Hematopoietic multipotent progenitor cell treated with erythropoietin and hydrocortisone succinate and interleukin-3 and kit ligand, for 6 days (in vitro differentiated cells): ENCODE results near the gene SPATA46.

Source experiments
- DNase-seq: peaks from one replicate; pipeline ENCODE4 v3.0.0-alpha.2; 2015

Gene SPATA46

DNA sequence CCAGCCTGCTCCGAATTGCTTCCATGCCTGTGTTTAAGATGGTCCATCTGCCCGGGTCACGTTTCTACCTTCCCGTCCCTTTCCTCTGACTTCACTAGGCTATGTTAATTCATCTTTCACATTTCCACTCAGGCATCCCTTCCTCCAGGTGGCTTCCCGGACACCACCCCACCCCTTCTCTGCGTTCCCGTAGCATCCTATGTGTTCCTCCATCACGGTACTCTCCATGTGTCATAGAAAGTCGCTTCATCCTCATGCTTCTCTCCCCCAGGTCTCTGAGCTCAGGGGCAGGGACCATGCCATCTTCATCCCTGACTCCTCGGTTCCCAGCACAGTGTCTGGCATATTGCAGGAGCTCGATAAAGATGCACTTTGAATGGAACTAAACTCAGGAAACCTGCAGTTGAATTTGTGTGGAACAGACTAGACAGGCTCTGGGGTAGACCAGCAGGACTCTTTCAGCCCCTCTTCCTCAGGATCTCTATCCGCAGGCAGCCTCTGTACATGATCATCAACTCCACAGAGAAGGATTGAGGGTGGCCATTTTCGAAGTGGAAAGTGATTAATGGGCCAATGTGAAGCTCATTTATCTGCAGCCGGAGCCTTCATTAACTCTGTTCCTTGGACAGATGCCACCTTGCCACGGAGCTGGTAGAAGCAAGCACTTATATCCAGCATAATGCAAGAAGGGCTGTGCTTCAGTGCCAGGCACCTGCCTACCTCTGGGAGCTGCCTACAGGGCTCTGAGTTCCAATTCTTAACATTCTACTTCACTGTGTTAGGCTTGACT, 13.9 kb upstream of the SPATA46 start:
- DNase-seq, result no peak

DNA sequence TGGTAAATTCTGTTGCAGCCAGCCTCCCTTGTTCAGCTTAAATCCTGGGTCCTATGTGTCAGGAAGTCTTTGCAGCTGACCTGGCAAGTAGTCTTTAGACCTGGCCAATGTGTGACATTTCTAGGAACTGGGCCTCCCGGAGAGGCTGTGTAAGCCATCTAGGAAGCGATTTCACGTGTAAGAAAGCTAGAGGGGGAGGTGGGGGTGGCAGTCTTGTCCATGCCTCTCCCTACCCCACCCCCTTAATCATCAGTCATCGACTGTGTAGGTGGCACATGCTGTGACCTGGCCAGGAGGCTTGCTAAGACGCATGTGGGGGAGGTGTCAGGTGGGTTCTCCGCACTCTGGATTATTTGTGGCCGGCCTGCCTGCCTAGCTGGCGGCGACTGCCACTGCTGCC, 13.3 kb upstream of the SPATA46 start:
- DNase-seq, result no peak

DNA sequence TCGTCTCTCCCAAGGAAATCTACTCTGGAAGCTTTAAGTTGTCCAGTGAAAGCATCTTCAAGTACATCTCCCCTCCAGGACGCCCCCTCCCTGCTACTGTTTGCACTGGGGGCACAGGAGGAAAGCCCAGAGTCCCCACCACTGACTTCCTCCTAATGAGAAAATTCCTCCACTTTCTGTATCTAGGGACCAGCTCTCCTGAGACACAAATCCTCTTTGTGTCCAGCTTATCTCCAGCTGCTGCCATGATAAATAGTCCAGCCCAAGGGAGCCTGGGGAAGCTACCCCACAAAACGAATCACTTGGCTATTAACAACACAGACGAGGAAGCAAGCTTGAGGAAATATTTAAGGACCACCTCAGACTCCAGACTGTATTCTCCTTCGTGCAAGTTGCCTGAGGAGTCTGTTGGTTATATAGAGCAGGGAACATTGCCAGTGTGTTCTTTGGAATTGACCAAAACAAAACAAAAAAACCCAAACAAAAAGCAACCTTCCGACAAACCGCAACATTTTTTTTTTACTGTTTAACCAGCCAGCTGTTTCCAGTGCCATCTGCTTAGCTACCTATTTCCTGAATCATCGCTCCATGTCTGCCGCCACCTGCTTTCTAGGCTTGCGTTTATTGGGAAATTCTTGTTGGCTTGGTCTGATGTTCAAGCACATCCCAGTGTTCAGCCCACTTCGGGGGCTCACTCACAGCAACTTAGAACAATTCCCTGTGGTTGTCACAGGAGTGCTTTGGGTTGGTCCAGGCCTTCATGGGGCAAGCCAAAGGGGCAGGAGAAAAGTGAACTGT, 12.6 kb upstream of the SPATA46 start:
- DNase-seq, result no peak

DNA sequence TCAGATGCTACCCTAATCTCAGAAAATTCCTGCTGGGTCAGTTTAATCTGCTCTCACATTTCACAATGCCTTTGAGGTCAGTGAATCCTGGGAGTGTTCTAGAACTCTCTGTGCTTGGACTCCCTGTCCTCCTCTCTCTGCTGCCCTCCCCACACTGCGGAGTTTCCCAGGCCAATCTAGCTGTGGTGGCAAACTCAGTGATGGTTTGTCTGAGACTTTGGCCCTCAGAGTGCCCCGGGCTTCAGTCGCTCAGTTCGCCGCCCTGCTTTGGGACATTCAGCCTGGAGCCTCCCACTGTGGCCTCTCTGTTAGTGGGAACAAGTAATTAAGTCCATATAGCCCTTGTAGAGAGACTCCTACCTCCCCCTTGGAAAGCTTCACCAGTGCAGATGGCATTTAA, 12.0 kb upstream of the SPATA46 start:
- no peak for DNase-seq

DNA sequence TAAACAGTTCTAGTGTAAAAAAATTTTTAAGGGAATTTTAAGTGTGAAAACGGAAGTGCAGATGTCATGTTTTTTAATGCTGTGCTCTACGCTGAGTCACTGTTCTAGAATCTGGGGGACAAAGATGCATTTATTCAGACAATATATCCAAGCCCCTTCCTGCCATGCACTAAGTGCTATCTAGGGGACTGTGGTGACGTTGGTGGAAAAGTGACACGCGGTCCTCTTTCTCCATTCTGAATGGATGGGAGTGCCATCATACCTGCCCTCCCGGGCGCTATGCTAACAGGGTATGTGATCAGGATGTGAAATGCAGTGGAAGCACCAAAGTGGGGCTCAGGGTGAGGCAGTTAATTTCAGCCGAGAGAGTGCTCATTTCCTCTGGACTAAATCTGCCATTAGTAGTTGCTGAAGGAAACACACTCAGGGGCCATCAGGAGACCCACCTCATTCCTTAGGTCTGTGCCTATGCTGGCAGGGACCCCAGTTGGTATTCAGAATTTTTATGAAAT, 11.5 kb upstream of the SPATA46 start:
- DNase-seq, result no peak

DNA sequence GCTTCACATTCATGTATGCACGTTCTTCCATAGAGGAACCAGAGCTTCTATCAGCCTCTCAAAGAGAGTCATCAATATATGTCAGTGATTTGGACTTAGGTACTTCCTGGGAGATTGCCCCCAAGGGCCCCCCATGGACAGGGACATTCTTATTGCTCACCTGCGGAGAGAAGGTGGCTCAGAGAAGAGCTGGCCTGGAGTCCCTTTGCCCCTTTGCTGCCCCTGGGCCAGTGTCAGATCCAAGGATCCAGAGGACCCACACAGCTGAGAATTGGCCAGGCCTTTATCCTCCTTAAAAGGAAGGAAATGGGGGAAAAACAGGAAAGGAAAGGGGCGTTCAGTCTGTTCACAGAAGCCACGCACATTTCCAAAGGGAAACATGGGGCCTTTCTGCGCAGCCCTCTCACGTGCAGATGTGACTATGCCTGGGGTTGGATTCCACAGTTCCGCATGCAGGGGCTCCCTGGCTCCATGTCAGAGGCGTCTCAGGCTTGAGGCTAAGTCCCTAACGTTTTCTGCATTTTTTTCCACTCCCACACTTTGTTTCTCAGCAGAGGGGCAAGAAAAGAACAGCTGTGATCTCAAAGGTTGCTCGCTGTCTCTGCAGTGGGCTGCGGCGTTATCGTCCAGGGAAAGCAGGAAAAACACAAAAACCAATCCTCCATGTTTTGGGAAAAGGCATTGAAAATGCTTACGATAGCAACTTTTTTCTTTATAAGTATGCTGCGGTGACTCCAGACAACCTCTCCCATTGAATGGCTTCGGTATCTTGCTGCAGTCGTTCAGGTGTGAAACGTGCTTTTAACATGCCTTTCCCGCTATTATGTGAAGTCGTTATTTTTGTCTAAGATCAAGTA, 10.8 kb upstream of the SPATA46 start:
- DNase-seq, result no peak

DNA sequence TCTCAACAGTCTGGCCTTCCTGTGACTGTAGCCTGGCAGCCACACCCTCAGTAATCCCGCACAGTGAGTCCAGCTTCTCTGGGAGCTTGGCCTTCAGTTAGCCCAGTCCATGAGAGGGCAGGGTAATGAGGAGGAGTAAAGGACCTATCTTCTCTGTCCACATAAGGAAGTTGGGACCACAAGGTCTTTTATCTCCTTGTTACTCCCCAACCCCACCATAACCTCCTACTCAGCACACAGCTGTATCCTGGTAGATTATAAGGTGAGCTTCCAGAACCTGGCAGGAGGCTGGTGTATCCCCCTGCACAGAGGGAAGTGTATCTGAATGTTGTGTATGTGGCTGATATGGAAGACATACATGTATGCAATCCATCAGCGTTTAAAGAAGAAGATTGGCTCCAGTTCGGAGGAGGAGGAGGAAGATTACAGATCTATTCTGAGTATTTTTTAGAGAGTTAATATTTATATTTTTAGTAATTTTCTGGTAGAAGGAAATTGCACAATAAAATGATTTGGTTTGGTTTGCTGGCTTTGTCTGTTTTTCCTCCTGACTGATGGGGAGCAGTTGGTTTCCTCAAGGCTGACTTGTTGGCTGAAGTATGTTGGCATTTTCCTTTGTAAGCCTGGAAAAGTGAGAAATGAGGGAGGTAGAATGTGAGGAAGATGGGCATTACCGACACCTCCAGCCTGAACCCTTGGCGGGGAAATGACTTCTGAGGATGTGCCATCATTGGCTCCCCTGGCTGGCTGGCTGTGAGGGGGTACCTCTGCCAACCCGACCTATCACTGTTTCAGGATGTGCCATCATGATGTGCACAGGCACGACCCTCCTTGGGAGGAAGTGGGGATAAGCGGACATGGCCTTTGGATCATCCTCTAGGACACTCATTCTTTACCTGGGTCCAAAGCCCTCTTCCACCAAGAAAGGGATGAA, 9.9 kb upstream of the SPATA46 start:
- DNase-seq, result peak; percentile 54

DNA sequence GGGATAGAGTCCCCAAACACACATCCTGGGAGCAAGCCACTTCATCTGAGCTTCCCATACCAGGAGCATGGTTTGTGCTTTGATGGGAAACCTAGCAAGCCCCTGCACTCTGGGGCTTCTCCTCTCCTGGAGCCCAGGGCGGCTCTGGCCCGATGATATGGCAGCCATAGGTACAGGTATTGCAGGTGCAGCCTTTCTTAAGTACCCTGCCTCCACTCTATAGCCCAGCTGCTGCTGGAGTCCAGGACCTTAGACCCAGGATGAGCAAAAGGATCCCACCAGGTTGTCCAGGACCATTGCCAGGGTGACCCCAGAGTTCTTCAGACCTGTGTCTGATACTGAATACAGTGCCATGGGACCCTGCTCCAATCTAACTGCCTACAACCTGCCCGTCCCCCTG, 9.0 kb upstream of the SPATA46 start:
- no peak for DNase-seq

DNA sequence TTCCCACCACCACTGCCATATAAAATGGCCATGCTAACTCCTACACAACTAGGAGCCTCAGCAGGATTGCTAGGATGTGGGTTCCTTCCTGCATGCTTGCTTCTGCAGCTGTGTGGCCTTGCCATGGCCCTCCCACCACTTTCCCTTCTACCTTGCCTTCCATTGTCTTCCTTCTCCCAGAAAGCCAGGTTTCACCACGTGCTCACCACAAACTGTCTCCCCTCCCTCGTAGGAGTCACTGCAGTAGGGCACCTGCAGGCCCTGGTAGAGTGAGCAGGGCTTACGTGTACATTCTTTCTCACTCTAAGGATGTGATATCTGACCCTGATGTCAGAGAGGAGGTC, 8.6 kb upstream of the SPATA46 start:
- no peak for DNase-seq

DNA sequence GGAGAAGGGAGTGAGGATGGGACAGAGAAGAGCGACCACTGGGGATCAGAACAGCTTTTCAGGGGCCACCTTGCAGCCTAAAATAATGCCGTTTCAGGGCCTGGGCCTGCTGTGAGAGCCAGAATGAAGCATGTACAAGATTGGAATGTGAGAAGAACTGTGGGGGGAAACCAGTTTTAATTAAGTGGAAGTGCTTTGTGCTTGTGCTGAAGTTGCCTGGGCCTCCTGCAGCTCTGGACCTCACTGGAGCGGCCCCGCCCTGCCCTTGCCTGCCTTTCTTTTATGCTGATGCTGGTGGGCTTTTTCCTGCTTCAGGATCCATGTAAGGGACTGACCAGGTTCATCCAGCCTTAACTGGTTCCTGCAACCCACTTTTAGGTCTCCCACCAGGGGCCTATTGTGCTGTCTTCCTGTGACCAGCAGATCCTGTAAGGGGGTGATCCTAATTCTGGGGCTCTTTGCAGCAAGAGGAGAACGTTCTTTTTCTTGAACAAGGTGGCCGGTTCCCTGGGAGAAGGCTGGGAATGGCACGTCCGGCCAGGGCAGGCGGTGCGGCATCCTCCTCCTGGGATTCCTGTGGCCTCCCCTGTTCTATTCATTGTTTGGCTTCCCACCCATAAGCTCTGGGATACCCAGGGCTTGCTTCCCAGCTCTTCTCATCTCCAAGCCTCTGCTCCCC, 8.1 kb upstream of the SPATA46 start:
- DNase-seq, result no peak

DNA sequence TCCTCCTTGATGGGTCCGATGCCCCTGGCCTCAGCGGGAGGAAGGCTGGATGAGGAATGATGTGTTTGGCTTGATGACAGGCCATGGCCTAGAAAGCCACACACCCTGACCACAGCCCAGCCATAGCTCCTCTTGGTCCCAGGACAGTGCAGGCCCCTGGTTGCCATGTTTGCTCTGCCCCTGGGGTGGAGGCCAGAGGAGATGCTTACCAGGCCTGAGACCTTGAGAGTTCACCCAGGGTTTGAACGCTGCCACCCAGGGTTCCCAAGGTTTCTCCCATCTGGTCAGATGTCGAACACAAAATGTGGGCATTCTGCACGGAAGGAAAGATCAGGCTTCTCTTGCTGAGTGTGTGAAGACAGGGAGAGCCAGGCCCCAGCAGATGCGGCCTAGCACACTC, 7.5 kb upstream of the SPATA46 start:
- DNase-seq, result no peak

DNA sequence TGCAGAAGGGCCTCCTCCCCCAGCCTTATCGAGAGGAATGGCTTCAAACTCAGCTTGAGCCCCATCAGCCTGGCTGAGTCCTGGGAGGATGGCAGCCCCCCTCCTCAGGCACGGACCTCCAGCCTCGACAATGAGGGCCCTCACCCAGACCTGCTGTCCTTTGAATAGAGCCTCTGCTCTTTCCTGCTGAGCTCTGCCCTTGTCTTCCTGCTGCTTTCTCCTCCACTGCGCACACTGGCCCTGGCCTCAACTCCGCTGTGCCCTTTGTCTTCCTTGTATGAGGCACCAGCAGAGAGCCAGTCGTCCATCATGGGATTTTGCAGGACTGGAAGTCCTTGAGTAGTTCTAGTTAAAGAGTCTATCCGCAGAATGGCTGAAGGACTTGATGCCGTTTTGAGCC, 6.9 kb upstream of the SPATA46 start:
- no peak for DNase-seq

DNA sequence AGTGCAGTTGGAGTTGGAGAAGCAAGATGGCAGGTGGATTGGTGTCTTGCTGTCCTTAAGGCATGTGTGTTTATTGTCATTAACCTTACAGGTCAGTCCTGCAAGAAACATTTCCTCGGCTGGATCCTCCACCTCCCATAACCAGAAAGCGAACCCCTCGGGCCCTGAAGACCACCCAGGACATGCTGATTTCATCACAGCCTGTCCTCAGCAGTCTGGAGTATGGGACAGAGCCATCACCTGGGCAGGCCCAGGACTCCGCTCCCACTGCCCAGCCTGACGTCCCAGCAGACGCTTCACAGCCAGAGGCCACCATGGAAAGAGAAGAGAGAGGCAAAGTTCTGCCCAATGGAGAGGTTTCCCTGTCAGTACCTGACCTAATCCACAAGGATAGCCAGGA, 6.4 kb upstream of the SPATA46 start:
- no peak for DNase-seq

DNA sequence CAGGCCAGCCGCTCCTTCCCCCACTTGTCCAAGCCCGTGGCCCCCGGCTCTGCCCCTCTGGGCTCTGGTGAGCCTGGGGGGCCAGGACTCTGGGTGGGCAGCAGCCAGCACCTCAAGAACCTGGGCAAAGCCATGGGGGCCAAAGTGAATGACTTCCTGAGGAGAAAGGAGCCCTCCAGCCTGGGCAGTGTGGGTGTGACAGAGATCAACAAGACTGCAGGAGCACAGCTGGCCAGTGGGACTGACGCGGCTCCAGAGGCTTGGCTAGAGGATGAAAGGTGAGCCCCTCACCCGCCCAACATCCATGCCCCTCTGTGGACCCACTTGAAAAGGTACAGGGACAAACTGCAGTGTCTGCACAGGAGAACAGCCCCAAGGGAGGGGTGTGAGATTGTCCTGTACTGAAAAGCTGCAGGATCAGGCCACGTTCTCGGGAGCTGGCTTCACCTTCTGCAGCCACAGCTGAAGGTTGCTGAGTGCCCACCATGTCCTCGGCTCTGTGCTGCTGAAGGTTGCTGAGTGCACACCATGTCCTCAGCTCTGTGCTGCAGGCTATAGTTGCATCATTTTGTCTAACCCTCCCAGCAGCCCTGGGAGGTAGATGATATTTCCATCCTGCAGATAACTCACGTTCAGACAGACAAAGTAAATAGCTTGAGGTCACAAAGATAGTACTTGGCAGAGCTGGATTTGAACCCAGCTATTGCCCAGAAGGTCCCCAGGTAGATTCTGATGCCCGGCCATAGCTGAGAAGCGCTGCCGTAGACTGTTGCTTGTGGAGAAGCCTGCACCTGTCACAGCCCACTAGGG, 5.5 kb upstream of the SPATA46 start:
- no peak for DNase-seq

DNA sequence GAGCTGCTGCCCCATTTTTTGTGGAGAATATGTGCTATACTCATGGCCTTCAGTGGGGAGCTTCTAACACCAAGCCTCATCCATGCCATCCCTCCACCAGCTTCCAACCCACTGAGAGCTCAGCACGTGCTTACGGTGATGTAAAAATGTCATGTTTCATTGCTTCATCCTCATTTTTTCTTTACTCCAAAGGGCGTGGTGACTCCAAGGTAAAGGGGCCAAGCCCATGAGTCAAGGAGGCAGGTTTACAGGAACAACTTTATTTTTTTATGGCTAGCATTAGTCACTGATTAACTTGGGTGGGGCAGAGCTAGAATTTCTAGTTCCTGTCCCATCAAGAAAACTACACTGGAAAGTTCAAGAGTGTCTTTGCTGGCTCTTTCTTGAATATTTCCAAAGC, 4.7 kb upstream of the SPATA46 start, which contains the start of gene C1orf226:
C1orf226 (plus strand) TSS at position 346 of the 400 bp plus-strand sequence. CDS start 174 bp downstream, outside the sequence.
- DNase-seq, result no peak

DNA sequence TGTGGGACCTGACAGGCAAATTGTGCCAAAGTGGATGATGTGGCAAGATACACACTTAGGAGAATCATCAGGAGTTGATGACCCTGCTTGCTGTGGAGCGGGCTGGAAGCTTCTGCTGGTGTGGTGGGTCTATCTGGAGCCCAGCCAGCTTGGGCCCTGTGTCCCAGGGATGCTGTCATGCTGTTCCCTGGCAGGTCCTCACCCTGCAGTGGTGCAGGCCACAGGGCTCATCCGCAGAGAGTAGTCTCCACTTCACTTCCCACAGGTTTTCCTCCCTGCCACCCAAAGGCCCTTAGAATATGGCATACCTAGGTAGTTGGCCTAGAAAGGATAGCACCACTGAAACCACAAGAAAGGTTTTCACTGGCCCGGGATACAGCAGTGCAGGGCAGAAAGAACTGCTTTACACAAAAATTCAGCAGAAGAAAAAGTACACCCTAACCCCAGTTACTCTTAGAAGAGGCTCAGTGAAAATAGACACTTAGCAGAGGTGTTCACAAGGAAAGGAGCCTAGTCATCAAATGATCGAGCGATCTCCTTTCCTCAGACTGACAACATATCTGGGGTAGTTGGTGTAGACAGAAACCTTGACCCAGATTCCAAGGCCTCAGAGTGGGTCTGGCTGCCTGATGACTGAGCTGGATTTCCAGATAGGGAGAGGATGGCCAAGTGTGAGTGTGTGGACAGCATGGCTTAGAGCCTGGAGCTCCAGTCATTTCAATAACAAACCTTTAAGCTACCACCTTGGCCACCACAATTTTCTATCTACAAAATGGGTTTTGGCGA, 3.6 kb upstream of the SPATA46 start:
- no peak for DNase-seq

DNA sequence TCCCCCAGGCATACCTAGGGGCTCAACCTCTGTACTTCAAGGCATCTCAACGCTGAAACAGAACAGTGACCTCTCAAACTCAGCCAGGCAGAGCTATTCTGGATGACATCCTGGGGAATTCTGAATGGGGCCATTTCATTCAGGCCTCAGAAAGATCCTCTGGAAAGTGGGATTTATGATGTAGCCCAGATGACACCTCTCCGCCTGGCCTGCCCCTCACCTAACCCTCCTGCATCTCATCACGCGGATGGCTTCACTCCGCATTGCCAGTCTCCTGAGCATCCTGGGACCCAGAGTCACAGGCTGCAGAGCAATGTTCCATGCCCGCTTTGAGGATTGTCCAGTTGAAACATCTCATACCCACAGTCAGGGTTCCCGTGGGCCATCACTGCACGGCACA, 1.2 kb downstream of the SPATA46 start:
- DNase-seq, result no peak

DNA sequence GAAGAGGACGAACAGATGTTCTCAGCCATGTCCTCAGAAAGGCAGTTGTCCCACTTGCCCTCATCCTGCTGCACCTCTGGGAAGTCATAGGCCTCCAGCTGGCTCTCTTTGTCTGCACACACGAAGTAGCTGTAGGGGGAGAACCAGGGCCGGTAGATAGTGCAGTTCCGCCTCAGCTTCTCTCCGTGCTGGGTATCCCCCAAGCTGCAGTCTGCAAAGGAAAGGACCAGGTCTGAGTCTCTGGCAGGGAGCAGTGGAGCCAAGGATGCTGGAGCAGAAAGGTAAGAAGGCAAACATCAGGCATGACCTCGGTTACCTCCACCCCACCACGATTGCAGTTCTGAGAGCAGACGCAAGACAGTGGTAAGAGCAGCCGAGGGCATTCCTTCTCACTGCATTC, 2.2 kb downstream of the SPATA46 start:
- DNase-seq, result no peak

DNA sequence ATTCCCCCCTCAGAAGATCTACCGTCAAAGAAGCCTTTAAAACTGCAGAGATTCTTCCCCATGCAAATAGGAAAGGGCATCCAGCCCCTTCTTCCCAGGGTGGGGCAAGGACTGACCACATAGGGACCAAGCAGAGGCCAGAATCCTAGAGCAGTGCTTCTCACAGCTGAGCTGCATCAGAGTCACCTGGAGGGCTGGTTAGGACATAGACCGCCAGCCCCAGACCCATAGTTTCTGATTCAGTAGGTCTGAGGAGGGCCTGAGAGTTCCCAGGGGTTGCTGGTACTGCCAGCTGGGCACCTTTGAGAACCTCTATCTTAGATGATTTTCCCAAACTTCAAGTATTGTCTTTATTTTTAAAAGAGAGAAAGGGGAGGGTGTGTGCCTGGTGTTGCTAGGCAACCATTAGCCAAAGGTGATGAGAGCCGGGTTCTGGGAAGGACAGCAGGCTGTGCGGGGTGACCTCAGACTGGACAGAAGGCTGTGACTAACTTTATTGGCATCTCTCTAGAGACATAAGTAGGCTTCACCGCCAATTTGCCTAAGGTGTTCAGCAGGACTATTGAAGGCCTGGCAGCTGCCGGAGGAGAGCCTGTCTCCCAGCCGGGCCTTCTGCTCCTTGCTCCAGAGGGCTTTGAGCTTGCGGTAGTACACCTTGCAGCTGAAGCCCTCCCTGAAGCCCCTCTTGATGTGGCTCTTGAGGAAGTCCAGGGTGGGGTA, 3.0 kb downstream of the SPATA46 start:
- no peak for DNase-seq
